Ecto neural progenitor cell (in vitro differentiated cells): Measurements from ENCODE around the gene SMOC2.

Source experiments
- DNase-seq: peaks from one replicate; pipeline ENCODE4 v3.0.0-alpha.2; 2018; ENCODE audit warnings: low spot score

The SMOC2 gene

DNA sequence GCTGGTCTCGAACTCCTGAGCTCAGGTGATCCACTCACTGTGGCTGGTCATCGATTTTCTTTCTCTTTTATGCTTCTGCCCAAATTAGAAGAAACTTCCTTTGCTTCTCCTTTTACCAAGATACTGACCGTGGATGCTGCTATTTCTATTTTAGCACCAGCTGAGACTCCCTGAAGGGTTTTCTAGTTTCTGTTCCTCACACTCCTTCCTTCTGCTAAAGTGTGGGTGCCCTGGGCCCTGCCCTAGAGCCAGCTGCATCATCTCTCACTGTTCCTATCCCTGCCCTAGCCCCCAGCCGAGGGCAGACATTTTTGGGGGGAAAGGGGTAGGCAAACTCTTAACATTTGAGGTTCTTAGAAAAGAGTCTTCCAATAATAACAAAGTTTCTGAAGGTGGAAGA, 6.3 kb downstream of the SMOC2 start:
- DNase-seq: no peak

DNA sequence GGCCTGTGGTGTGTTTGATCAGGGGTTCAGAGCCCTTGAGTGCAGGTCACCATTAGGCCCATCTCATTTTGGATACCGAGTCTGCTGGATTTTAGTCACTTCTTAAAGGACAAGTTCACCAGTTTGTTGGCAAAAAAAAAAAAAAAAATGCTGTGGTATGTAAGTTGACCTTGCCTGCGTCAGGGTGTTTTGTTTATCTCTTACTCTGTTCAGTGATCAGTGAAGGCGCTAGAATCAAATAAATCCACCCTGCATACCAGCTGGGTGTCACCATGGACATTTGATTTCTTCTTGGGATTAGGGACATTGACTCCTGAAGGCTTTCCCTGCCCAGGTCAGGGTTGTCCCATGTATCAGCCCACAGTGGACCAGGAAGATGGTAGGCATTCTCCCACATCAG, 6.7 kb downstream of the SMOC2 start:
- DNase-seq: no peak

DNA sequence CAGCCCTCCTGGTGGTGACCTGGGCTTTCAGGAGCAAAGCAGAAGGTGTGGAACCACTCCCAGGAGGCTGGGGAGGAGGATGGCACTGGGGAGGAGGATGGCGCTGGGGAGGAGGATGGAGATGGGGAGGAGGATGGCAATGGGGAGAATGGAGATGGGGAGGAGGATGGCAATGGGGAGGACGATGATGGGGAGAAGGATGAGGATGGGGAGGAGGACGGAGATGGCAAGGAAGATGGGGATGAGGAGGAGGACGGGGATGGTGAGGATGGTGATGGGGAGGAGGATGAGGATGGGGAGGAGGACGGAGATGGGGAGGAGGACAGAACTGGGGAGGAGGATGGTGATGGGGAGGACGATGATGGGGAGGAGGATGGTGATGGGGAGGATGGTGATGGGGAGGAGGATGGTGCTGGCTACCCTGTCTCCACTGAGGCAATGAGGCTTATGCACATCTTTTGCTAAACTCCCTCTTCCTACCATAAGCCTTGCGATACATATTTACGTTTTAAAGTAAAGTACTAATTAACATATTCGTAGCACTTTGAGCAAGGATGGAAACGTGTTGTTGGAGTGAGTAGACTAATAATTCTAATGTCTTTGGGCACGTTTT, 7.4 kb downstream of the SMOC2 start:
- DNase-seq: no peak

DNA sequence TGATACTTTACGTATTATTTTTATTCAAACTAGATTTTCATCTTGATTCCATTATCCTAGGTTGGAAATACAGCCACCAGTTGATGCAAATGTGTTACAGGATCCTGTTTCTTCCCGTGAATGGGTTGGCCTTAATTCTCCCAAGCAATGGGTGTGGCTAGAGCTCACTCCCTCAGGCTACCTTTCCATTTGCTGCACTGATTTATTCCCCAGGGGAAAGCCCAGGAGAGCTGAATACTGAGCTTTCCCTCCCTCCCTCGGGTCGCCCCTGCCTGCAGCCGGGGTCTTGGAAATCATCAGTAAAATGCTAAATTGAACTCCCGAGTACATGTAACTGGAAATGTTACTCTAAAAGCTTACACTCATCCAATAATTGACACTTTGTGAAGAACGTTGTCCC, 9.9 kb downstream of the SMOC2 start:
- DNase-seq: no peak

DNA sequence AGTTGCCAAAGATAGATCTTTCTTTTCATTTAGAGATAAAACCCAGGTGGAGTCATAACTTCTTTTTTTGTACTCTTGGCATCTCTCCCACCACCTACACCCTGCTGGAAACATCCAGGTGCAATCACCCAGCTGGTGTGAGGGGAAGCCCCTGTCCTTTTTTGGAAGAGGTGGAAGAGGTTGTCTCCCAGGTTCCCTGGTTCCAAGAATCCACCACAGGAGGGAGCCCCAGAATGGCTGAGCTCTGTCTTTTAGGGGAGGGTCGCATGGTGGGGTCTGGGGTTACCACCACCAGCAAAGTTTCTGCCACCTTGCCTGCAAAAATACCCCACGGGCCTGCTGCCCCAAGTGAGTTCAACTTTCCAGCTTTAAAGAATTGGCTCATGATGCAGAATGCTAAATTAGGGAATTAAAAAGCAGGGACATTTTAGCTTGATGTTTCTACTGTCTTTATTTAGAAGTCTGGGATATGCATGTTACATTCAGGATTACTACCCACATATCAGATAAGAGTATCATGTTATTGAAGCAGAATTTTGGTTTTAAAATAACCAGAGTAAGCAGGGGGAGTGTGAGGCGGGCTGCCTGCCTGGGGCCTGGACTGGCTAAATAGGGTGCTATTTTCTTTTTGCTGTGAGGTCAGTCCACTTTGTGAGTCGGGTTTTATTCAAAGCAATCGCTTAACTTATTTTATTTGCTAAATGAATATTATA, 11.0 kb downstream of the SMOC2 start:
- no peak for DNase-seq

DNA sequence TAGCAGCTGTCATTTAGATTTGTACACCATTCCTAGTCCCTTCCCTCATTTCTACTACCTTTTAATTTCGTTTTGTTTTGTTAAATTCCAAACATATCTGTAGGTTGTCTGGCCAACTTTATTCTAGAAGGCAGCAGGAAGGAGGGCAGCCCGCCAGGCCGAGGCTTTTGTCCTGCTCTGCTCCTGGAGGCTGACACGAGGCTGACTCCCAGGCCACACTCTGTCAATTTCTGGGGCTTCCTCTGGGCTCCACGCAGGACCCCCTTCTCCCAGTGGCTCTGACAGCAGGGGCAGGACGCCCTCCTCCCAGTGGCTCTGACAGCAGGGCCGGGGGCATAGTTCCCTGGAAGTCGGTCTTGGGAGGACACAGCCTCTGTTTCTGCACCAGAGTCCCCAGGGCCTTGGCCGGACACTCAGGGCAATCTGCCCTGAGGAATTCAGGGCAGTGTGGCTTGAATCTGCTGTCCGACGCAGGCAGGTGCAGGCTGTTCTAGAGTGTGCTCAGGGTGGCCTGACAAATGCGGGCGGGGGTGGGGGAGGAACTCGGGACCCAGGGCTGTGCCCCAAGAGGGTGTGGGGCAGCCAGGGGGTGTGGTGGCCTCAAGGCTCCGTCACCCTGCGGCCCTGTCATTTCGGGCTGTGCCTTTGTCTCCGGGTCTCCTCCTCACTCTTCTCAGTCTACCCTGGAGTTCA, 11.8 kb downstream of the SMOC2 start:
- DNase-seq: no peak

DNA sequence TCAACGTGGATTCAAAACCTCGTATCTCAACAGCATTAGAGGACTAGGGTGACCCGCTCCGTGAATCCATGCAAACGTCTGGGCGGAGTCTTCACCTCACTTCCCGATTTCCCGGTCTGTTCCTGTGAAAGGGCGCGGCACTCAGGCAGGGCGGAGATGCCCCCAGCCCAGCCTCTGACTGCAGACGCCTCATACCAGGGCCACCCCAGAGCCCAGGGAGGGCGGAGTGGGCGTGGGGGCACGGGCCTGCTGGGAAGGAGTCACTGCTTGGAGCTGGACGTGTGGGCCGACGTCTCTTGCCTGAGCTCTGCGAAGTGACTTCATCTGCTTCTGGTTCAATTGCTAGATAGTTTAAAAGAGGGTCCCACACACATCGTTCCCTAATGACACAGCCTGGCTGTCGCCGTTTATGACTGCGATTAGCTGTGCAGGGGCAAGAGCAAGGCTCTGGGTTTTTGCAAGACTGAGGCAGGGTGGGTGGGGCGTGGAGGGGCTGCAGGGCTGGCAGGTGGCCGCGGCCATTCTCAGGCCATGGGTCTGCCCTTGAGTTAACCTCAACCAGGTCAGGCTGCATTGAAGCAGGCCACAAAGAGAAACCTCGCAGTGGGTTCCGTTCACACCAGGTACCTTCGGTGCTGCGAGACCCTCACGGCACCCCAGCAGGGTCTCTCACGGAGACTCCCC, 15.0 kb downstream of the SMOC2 start:
- DNase-seq: no peak

DNA sequence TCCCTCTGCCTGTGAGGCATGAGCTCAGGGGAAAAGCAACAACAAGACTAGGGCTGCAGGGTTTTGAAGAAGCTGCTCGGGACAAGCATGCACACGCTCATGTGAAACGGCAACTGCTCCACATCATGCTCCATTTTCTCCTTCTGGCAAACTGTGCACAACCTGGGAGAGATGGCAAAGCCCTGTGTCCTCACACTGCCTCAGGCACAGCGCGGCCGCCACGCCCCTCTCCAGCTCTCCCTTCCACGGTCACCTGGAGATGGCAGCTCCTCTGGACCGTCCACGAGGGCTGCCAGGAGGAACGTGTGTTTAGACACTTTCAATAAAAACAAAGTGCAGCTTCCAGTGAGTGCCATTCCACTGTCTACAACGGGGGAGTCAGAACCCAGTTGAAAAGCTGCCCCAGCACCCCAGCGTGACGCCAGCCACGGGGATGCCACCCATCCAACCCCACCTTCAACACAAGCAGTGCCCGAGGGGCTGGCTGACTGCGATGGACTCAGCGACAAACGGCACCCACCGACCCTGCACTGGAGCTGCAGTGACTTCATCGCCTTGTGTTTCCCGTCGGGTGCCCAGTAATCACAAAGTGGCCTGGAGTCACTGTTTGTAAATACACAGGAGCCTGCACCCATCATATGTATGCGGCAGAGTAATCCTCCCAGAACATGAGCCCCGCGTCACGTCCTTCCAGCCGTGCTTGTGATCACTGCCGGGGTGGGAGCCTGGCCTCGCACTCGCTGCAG, 16.1 kb downstream of the SMOC2 start:
- no peak for DNase-seq

DNA sequence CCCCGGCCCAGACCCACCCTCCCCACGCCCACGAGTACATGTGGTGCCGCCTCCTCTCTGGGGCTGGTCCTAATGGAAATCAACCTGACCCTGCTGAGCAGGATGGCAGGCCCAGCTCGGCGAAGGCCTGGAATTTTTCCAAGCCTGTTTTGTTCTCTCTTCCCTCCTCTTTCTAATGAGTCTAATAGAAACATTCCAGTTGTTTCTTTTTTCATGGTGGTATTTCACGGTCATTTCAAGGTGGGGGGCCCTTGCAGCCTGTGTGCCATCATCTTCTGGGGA, 16.6 kb downstream of the SMOC2 start:
- no peak for DNase-seq

DNA sequence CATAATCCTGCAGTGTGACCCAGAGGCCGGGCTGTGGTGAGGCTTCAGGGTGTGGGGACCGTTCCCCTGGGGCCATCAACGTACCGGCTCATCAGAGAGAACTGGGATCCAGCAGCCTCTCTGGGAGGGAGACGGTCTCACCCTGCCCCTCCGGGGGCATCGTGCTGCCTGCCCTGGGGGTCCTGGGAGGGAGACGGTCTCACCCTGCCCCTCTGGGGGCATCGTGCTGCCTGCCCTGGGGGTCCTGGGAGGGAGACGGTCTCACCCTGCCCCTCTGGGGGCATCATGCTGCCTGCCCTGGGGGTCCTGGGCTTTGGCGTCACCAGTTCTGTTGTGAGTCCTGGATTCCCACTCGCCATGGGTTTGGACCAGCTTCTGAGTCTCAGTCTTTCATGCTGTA, 17.1 kb downstream of the SMOC2 start:
- DNase-seq: no peak

DNA sequence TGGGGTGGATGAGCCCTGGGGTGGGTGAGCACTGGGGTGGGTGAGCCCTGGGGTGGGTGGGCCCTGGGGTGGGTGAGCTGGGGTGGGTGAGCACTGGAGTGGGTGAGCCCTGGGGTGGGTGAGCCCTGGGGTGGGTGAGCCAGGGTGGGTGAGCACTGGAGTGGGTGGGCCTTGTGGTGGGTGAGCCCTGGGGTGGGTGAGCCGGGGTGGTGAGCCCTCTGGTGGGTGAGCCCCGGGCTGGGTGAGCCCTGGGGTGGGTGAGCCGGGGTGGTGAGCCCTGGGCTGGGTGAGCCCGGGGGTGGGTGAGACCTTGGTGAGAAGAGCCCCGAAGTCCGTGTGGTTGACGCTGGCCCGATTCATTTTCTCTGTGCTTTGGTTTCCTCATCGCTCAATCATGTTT, 18.6 kb downstream of the SMOC2 start:
- DNase-seq: no peak

DNA sequence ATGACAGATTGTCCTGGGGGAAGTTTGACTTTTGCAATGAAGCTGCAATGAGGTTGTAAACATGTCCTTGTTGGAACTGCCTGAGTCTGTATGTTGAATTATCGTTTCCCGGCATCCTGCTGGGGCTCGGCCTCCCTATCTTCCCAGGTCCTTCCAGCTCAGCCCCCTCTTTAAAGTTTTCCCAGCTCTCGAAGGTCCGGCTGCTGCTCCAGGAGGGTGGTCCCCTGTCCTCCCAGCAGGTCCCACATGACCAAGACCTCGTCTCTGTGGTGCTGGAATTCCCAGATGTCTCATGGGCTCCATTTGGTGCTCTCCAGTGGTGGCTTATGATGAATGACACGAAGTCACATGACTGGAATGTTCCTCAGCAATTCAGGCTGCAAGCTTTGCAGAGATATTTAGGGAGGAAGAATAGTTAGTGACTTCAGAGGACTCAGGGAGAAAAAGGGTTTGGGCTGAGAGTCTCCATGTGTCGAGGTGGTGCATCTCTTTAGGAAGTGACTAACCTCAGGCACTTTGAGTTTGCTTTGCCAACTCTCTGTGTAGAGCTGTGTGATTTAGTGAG, 21.4 kb downstream of the SMOC2 start:
- DNase-seq: no peak

DNA sequence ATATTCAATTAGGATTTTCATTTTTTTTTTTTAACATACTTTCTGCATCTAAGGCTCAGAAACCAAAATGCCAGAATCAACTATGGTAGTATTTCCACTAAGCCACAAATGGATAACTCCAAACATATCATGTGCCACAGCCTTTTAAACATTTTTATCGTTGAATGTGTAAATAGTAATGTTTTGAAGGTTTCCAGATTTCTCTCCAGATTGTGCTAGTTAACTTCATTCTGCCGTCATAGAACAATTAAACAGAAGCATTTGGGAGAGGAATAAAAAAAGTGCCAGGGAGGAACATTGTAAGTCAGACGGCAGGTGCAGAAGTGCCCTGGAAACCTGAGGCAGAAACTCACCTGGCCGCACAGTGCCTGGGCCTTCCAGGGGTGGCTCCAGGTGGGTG, 23.6 kb downstream of the SMOC2 start:
- no peak for DNase-seq

DNA sequence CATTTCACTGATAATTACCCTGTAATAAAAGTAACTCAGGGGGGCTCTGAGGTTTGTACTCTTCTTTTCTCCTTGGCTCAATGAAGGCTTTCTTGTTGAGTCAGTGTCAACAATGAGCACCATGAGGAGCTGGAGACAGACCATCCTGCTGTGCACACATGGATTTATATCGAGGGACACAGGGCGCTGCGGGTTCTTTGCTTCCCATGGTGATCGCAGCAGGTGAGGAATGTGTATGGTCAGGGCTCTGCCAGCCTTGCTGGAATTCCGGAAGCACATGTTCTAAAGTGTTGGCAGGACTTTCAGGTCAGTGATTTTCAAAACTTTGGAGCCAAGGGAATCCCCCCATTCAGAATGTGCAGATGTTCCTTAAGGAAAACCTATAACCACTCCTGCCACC, 27.1 kb downstream of the SMOC2 start:
- DNase-seq: no peak

DNA sequence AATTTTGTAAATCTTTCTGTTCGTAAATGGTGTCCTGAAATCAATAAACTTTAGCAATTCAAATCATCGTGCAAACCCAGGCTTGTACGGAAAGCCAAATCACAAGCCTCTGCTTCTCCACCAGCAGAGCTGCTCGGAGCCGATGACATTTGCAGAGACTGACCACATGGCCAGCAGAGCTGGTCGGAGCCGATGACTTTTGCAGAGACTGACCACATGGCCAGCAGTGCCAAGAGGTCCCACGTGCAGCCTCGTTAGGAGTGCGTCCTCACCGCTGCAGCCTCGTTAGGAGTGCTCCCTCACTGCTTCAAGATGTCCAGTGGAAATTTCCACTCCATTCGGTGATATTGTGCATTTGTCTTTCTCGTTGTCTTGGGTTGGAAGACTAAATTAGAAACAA, 28.5 kb downstream of the SMOC2 start:
- DNase-seq: no peak

DNA sequence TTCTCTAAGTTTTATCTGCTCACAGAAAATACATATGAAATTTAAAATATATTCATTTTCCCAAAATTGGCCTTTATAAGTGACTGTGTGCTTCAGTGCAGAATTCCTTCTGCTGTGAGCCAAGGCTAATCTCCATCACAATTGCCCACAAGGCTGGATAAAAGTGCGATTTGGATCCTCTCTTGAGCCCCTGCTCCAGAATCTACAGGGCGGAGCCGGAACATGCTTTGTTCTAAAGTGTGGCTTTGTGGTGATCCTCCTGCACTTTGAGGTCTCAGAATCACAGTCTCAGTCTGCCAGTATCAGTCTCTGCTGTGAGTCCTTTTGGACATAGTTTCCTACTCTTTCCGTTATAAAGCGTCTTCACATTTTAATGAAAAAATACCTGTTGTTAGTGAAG, 28.9 kb downstream of the SMOC2 start:
- no peak for DNase-seq

DNA sequence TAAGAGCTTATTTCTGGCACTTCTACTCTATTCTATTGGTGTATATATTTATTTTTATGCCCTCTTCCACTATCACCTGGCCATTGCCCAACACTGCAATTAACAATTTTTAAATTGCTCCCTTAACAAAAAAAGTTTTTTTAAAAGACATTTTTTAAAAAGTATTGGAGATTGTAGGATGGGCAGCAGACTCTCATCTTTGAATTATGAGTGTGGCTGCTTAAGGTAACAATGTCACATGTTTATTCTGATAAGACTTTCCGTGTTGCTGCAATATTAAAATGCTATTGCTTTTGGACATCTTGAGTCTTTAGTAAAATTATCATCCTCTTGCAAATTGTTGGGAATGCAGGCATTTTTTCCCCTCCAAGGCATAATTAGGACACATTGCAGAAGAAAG, 31.4 kb downstream of the SMOC2 start:
- DNase-seq: no peak

DNA sequence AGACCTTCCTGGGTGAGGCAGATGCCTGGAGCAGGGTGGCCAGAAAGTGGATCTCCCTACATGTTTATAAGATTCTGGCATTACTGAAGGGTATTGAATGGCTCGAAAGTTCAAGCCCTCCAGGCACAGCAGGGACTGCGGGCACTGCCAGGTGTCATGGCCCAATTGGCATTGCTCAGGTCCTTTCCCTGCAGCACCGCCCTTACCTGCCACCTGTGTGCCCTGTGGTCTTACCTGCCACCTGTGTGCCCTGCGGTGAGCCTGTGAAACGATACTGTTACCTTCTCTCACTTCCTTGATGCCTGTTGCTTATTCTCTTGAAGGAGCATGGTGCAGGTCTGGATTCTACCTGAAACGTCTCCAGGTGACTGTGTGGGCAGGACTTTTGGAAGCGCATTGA, 32.2 kb downstream of the SMOC2 start:
- no peak for DNase-seq

DNA sequence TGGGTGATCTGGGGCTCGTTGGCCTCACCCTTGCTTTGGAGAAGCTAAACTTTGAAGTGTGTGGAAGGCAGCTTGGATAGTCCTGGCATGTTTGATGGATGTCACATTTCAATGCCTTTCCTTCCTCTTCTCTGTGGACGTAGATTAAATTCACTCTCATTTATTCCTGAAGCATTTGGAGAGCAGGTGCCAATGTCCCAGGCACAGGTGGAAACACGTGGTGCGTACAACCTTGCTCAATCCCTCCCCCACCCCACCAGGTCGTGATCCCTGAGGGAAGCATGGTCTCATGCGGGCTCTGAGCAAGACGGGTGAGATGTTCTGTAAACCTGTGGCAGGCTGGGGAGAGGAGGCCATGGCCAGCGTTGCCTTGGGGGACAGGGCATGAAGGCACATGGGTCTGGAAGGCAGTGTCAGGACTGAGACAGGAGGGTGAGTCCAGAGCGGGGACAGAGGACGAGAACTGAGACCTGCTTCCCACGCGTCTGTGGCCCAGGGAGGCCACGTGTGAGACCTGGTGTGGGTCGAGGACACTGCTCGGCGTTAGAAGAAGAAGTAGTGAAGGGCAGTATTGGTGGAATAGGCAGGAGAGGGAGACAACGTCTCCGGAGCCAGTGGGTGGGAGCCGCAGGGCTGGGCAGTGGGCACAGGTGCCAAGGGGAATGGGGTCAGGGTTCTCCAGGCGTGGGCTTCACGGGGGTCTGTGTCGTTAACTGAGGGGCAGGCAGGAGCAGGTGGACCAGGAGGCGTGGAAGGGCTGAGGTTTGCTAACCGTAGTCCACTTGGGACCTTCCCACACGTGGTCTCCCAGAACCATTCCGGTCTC, 34.4 kb downstream of the SMOC2 start:
- DNase-seq: no peak

DNA sequence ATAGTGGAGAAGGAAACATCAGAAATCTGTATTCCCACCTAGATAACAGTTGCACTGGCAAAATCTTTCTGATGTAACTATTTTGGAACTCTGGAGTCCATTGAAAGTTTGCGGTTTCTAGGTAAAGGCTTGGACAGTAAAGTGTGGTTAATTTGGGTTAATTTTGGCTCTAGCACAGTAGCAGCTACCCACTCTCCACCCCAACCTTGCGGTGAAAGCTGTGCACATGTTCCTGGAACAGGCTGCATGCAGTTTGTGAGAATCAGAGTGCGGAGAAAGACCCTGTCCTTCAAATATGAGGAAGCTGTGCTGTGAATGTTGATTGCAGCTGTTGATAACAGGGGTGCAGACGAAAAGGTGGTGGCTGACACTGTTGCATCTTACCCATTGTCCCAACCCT, 38.4 kb downstream of the SMOC2 start:
- DNase-seq: no peak

DNA sequence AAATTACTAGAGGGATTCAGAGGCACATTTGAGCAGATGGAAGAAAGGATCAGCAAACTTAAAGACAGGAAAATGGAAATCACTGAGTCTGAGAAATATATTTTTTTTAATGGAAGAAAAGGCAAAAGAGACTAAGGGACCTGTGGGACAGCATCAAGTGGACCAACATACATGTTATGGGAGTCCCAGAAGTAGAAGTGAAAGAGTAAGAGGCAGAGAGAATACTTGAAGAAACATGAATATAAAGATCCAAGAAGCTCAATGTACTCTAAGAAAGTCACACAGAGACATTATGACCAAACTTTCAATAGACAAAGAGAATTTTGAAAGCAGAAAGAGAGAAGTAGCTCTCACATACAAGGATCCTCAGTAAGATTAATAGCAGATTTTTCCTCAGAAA, 39.5 kb downstream of the SMOC2 start:
- DNase-seq: no peak
